Peyer's patch (tissue), 4 donors: ENCODE results near the gene NOP53.

Experiments used
- POLR2A ChIP-seq, 2 donors: fragments of 450-650 bp; IDR thresholded peaks; one replicate each; pipeline ENCODE4 v1.5.1; 2017; ENCODE audit warnings: antibody characterized with exemption in 2 of 2, mild to moderate bottlenecking in 2 of 2, moderate library complexity in 2 of 2
- TF ChIP-seq, protein P1 (sequence below), 6 experiments: fragments of 450-650 bp in 4 of 6; fragments of 200-600 bp in 2 of 6; sonication (generic) in 1 of 6; IDR thresholded peaks; one replicate each; pipeline ENCODE4 v1.5.1; 2017 to 2019; ENCODE audit warnings: antibody characterized with exemption in 6 of 6, mild to moderate bottlenecking in 3 of 6, moderate library complexity in 1 of 6

DNA sequence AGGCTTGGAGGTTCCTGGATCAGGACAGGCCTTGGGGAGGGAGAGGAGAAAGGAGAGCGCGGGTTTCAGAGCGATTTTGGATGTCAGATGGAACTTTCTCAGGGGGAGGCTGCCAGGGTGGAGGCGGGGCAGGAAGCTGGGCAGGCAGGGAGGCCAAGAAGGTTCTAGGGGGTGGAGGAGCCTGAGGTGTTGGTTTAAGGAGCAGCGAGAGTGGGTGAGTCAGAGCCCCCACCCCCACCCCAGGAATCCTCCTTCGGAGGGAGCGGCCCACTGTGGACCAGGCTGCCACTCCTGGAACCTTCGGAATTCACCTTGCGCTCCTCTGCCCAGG is 15.9 kb upstream of the NOP53 start:
- TF ChIP-seq, protein P1, sequence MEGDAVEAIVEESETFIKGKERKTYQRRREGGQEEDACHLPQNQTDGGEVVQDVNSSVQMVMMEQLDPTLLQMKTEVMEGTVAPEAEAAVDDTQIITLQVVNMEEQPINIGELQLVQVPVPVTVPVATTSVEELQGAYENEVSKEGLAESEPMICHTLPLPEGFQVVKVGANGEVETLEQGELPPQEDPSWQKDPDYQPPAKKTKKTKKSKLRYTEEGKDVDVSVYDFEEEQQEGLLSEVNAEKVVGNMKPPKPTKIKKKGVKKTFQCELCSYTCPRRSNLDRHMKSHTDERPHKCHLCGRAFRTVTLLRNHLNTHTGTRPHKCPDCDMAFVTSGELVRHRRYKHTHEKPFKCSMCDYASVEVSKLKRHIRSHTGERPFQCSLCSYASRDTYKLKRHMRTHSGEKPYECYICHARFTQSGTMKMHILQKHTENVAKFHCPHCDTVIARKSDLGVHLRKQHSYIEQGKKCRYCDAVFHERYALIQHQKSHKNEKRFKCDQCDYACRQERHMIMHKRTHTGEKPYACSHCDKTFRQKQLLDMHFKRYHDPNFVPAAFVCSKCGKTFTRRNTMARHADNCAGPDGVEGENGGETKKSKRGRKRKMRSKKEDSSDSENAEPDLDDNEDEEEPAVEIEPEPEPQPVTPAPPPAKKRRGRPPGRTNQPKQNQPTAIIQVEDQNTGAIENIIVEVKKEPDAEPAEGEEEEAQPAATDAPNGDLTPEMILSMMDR (IDR thresholded peaks at IDR 0.05), result no peak
- no peak for TF ChIP-seq POLR2A (IDR thresholded peaks at IDR 0.05)
